Endodermal cell (in vitro differentiated cells): ENCODE results near the gene RECK. TPM values are rescaled to one million over a fixed set of nuclear protein-coding genes. Genes with fewer than 3 reads are reported as not detected.
"Not testable (repeated sequence)": the region's sequence is repeated elsewhere in the genome, so short reads cannot be mapped to it uniquely, and the experiment has no call there.

Experiments
- DNase-seq: peaks from one replicate; pipeline ENCODE4 v3.0.0-alpha.2; 2017
- H3K27ac ChIP-seq: 2 replicates; pipeline ENCODE4 v1.5.1; 2013; ENCODE audit warnings: mild to moderate bottlenecking, low read depth, low read length, moderate library complexity
- H3K27me3 ChIP-seq: 2 replicates; pipeline ENCODE4 v1.6.1; 2013; ENCODE audit warnings: mild to moderate bottlenecking, low read length, moderate library complexity; ENCODE audit not compliant: insufficient read depth, control insufficient read depth, poor library complexity, severe bottlenecking
- H3K36me3 ChIP-seq: 2 replicates; pipeline ENCODE4 v1.7.0; 2013; ENCODE audit warnings: mild to moderate bottlenecking, low read length, moderate library complexity; ENCODE audit not compliant: control insufficient read depth, insufficient read depth
- H3K4me1 ChIP-seq: one replicate; pipeline ENCODE4 v1.7.0; 2013; ENCODE audit warnings: low read length; ENCODE audit not compliant: control insufficient read depth, insufficient read depth
- H3K4me3 ChIP-seq: 2 replicates; pipeline ENCODE4 v1.5.1; 2013; ENCODE audit warnings: mild to moderate bottlenecking, low read length, moderate library complexity
- H3K9ac ChIP-seq: 2 replicates; pipeline ENCODE4 v1.6.1; 2013; ENCODE audit warnings: mild to moderate bottlenecking, low read length, moderate library complexity; ENCODE audit not compliant: poor library complexity, severe bottlenecking; ENCODE audit errors: extremely low read depth
- H3K9me3 ChIP-seq: 2 replicates; pipeline ENCODE4 v1.6.1; 2013; ENCODE audit warnings: mild to moderate bottlenecking, low read length, moderate library complexity; ENCODE audit not compliant: control insufficient read depth
- H3K27ac Mint-ChIP-seq: 2 replicates; pipeline ENCODE4 v1.8.0; 2020; ENCODE audit warnings: mixed read lengths
- H3K27me3 Mint-ChIP-seq: 2 replicates; pipeline ENCODE4 v1.8.0; 2021; ENCODE audit warnings: mild to moderate bottlenecking, mixed read lengths; ENCODE audit not compliant: insufficient read depth
- H3K36me3 Mint-ChIP-seq: 2 replicates; pipeline ENCODE4 v1.8.0; 2020; ENCODE audit warnings: low read depth, mixed read lengths
- H3K4me1 Mint-ChIP-seq: 2 replicates; pipeline ENCODE4 v1.8.0; 2020; ENCODE audit warnings: mixed read lengths
- H3K4me3 Mint-ChIP-seq: 2 replicates; pipeline ENCODE4 v1.8.0; 2020; ENCODE audit warnings: mild to moderate bottlenecking, moderate library complexity, mixed read lengths
- H3K9me3 Mint-ChIP-seq: 2 replicates; pipeline ENCODE4 v1.8.0; 2020; ENCODE audit warnings: mild to moderate bottlenecking, mixed read lengths
- WGBS, 2 experiments: methylation state at CpG; one replicate each; pipeline versions ENCODE4 v1.1.5 to v1.1.7; 2013; ENCODE audit warnings: missing lambda C conversion rate in 2 of 2, mixed read lengths in 1 of 2; ENCODE audit not compliant: insufficient coverage in 1 of 2, insufficient read length in 1 of 2; 5-methylcytosine and 5-hydroxymethylcytosine counted together
- total RNA-seq, 2 donors: library from RNA; stranded (reverse); fragmentation: NEBNext Ultra II Directional in 1 of 2; extraction: Animal tissue kit (Norgen Biotek cat#: 25700) in 1 of 2; gene quantifications; 2 replicates in 1 of 2; 3 replicates in 1 of 2; pipeline ENCODE4 v1.2.1, GENCODE V29; 2021
- TF ChIP-seq, protein P1 (sequence below): fragments of 200-600 bp; sonication (generic); conservative IDR thresholded peaks from 2 replicates; pipeline ENCODE4 v1.5.0; 2021; ENCODE audit warnings: antibody characterized with exemption, mild to moderate bottlenecking

Gene RECK
- total RNA-seq, 2 donors from 2014 or later = 11.5 to 16.1 TPM

DNA sequence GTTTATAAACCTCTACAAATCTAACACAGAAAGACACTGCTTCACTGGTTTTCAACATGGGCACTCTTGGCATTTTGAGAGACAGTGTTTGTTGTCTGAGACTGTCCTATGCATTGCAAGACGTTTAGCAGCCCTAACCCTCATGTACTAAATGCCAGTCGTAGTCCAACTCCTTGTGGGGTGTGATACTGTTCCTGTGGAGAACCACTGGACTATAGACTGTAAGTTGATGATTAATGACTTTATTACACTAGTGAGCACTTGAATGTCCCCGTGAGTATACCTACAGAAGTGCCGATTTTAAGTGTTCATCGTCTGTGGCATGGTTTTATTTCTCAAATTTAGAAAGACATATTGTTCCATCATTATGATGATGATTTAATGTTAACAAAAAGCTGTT lies 46.2 kb downstream of the RECK start:
- Histone ChIP-seq H3K27me3 (no peaks in the 10 kb centered on the region), H3K27ac (no peak overlapping the region), H3K4me3 (no peak overlapping the region), H3K4me1 (no peaks in the 10 kb centered on the region), H3K36me3 (peaks cover 22% of the 10 kb centered on the region), H3K9me3 (peaks cover 15% of the 10 kb centered on the region), H3K9ac (no peak overlapping the region)
- H3K4me1 Mint-ChIP-seq = no peaks in the 10 kb centered on the region
- WGBS, 2 experiments = 90 to 91% methylated on average over 2 to 5 of the region's 5 CpGs
- no peak for DNase-seq
- peaks cover 14% of the 10 kb centered on the region for H3K9me3 Mint-ChIP-seq
- no peaks in the 10 kb centered on the region for H3K27me3 Mint-ChIP-seq
- no peak overlapping the region for H3K4me3 Mint-ChIP-seq
- H3K36me3 Mint-ChIP-seq = peaks cover 41% of the 10 kb centered on the region
- H3K27ac Mint-ChIP-seq = no peak overlapping the region
- TF ChIP-seq, protein P1, sequence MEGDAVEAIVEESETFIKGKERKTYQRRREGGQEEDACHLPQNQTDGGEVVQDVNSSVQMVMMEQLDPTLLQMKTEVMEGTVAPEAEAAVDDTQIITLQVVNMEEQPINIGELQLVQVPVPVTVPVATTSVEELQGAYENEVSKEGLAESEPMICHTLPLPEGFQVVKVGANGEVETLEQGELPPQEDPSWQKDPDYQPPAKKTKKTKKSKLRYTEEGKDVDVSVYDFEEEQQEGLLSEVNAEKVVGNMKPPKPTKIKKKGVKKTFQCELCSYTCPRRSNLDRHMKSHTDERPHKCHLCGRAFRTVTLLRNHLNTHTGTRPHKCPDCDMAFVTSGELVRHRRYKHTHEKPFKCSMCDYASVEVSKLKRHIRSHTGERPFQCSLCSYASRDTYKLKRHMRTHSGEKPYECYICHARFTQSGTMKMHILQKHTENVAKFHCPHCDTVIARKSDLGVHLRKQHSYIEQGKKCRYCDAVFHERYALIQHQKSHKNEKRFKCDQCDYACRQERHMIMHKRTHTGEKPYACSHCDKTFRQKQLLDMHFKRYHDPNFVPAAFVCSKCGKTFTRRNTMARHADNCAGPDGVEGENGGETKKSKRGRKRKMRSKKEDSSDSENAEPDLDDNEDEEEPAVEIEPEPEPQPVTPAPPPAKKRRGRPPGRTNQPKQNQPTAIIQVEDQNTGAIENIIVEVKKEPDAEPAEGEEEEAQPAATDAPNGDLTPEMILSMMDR = no peak

DNA sequence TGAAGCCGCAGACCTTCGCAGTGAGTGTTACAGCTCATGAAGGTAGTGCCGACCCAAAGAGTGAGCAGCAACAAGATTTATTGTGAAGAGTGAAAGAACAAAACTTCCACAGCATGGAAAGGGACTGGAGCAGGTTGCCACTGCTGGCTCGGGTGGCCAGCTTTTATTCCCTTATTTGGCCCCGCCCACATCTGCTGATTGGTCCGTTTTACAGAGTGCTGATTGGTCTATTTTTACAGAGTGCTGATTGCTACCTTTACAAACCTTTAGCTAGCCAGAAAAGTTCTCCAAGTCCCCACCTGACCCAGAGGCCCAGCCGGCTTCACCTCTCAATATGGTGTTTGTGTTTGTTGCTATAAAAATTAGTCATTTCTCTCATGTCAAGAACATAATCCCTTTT lies 49.7 kb downstream of the RECK start:
- no peak overlapping the region for H3K27ac ChIP-seq
- Mint-ChIP-seq H3K9me3 (peaks cover 14% of the 10 kb centered on the region), H3K36me3 (peaks cover 38% of the 10 kb centered on the region), H3K27ac (no peak overlapping the region), H3K4me3 (no peak overlapping the region), H3K27me3 (no peaks in the 10 kb centered on the region), H3K4me1 (peaks cover 5% of the 10 kb centered on the region)
- peaks cover 22% of the 10 kb centered on the region for H3K36me3 ChIP-seq
- no peak for DNase-seq
- H3K27me3 ChIP-seq = no peaks in the 10 kb centered on the region
- TF ChIP-seq, protein P1 = no peak
- H3K9me3 ChIP-seq = peaks cover 15% of the 10 kb centered on the region
- no peak overlapping the region for H3K9ac ChIP-seq
- H3K4me1 ChIP-seq = no peaks in the 10 kb centered on the region
- WGBS, 2 experiments = 95 to 97% methylated on average over 6 of the region's 7 CpGs
- H3K4me3 ChIP-seq = no peak overlapping the region

DNA sequence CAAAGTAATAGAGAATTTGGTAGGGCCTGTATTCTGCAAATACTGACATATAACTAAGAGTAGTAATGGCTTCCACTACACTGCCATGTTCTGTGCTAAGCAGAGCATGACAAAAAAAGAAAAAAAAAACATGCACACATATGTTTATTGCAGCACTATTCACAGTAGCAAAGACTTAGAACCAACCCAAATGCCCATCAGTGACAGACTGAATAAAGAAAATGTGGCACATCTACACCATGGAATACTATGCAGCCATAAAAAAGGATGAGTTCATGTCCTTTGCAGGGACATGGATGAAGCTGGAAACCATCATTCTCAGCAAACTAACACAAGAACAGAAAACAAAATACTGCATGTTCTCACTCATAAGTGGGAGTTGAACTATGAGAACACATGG lies 50.3 kb downstream of the RECK start:
- not testable (repeated sequence) for H3K9ac ChIP-seq, H3K4me3 ChIP-seq, H3K27ac ChIP-seq, H3K27me3 ChIP-seq, H3K27ac Mint-ChIP-seq, H3K4me1 Mint-ChIP-seq, DNase-seq, H3K4me1 ChIP-seq, H3K4me3 Mint-ChIP-seq, H3K27me3 Mint-ChIP-seq
- Mint-ChIP-seq H3K9me3 (peaks cover 14% of the 10 kb centered on the region), H3K36me3 (peaks cover 38% of the 10 kb centered on the region)
- Histone ChIP-seq H3K9me3 (peaks cover 15% of the 10 kb centered on the region), H3K36me3 (peaks cover 22% of the 10 kb centered on the region)

DNA sequence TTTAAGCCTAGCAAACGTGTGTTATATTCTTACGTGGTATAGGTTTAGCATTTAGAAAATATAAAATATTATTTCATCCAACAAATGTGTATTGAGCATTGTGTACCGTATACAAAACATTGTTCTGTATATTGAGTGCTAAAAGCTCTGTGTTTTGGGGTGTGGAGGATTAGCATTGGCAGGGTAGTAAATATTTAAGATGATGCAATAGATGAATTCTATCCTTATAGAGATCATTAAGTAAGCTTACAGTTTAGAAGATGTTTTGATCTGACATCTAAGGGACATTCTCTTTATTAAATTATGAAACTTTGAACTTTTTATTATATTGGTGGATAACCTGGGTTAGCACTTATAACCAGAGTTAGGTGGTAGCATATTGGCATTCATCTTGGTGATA lies 51.3 kb downstream of the RECK start:
- Histone ChIP-seq H3K4me1 (no peaks in the 10 kb centered on the region), H3K27ac (no peak overlapping the region), H3K27me3 (no peaks in the 10 kb centered on the region), H3K9ac (no peak overlapping the region), H3K4me3 (no peak overlapping the region), H3K36me3 (peaks cover 22% of the 10 kb centered on the region), H3K9me3 (peaks cover 15% of the 10 kb centered on the region)
- Mint-ChIP-seq H3K27ac (no peak overlapping the region), H3K4me1 (peaks cover 16% of the 10 kb centered on the region), H3K36me3 (peaks cover 38% of the 10 kb centered on the region), H3K27me3 (no peaks in the 10 kb centered on the region), H3K4me3 (no peak overlapping the region), H3K9me3 (peaks cover 14% of the 10 kb centered on the region)
- TF ChIP-seq, protein P1 = no peak
- DNase-seq = no peak
- WGBS, 2 experiments = 94% methylated on average over 1 of the region's 3 CpGs; no CpG with 5 or more reads in 1 of the 2 experiments
